ENCODE results near the gene KLHL24. TPM values are rescaled to one million over a fixed set of nuclear protein-coding genes. Genes with fewer than 3 reads are reported as not detected.
"Not testable (repeated sequence)": the region's sequence is repeated elsewhere in the genome, so short reads cannot be mapped to it uniquely, and the experiment has no call there.

Gene KLHL24
- total and polyA plus RNA-seq, 11 donors = 16.5 to 275 (median 199) TPM

- WGBS, 4 donors = 0 to 1% (median 1%) methylated on average over 13 of the region's 13 CpGs
Measured at GRCh38 chr3:183698318-183698751, 62.9 kb downstream of the KLHL24 start.

DNA sequence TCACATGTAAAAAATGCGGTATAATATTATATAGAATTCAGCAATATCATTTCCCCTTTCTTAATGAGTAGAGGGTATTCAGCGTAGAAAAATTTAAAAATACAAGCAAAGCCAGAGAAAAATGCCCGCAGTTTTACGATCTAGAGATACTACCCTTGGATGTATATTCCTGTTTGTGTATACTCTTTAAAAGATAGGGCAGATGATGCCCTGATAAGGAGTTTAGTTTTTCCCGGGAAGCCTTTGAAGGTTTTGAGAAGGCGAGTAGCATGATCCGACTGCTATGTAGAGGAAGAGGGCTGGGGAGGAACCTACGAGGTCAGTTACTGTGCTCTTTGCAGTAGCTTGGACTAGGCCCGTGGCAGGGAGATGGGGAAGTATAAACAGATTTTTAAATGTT lies 63.3 kb downstream of the KLHL24 start:
- Histone ChIP-seq H3K9me3 (no peaks in the 10 kb centered on the region), H3K36me3 (peaks cover 0 to 11% (median 0%) of the 10 kb centered on the region in 9 donors), H3K27ac (peak overlapping the region; percentile 69 to 98 (median 94)), H3K4me3 (peak overlapping the region; percentile 69 to 100 (median 97)), H3K27me3 (no peaks in the 10 kb centered on the region), H3K4me1 (peaks cover 0 to 36% (median 23%) of the 10 kb centered on the region in 12 donors)
- TF ChIP-seq, protein P1, sequence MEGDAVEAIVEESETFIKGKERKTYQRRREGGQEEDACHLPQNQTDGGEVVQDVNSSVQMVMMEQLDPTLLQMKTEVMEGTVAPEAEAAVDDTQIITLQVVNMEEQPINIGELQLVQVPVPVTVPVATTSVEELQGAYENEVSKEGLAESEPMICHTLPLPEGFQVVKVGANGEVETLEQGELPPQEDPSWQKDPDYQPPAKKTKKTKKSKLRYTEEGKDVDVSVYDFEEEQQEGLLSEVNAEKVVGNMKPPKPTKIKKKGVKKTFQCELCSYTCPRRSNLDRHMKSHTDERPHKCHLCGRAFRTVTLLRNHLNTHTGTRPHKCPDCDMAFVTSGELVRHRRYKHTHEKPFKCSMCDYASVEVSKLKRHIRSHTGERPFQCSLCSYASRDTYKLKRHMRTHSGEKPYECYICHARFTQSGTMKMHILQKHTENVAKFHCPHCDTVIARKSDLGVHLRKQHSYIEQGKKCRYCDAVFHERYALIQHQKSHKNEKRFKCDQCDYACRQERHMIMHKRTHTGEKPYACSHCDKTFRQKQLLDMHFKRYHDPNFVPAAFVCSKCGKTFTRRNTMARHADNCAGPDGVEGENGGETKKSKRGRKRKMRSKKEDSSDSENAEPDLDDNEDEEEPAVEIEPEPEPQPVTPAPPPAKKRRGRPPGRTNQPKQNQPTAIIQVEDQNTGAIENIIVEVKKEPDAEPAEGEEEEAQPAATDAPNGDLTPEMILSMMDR (IDR thresholded peaks at IDR 0.05) = no peak
- no peak for TF ChIP-seq POLR2A (IDR thresholded peaks at IDR 0.05)
- WGBS, 4 donors = 12 to 19% (median 13%) methylated on average over 9 of the region's 9 CpGs
- intact Hi-C loops (cut with DNase I) = loop anchor here in 3 of 10 donors (2.0 to 10.0 kb wide), 3 partner anchors 61 to 64 kb away; partner anchors contain the start of gene KLHL24 (in 2 of the 3)
- ATAC-seq (peak; percentile 45 to 70 (median 53)), DNase-seq (peak in 2 of 5 donors; percentile 27 to 40)

More at GRCh38 chr3:183698318-183698751, 62.9 kb downstream of the KLHL24 start:
- intact Hi-C loops (cut with DNase I) = loop anchor here in 3 of 10 donors (2.0 to 10.0 kb wide), 3 partner anchors 61 to 64 kb away; partner anchors contain the start of gene KLHL24 (in 2 of the 3)
- DNase-seq = peak in 4 of 5 donors; percentile 19 to 39 (median 32)
- Histone ChIP-seq H3K4me1 (peaks cover 0 to 35% (median 23%) of the 10 kb centered on the region in 12 donors), H3K4me3 (peak overlapping the region; percentile 69 to 100 (median 97)), H3K27ac (peak overlapping the region; percentile 69 to 98 (median 94)), H3K9me3 (no peaks in the 10 kb centered on the region), H3K36me3 (peaks cover 0 to 11% (median 0%) of the 10 kb centered on the region in 9 donors), H3K27me3 (no peaks in the 10 kb centered on the region)
- peak in 3 of 4 donors; percentile 47 to 57 (median 50) for ATAC-seq
- no peak for TF ChIP-seq POLR2A (IDR thresholded peaks at IDR 0.05)
- TF ChIP-seq, protein P1 (IDR thresholded peaks at IDR 0.05) = no peak

GRCh38 chr3:183699238-183699947 lies 64.0 kb downstream of the KLHL24 start:
- no peak for TF ChIP-seq POLR2A (IDR thresholded peaks at IDR 0.05)
- TF ChIP-seq, protein P1 (IDR thresholded peaks at IDR 0.05) = no peak
- H3K4me3 ChIP-seq = peak overlapping the region in 9 of 12 donors; percentile 69 to 100 (median 97)
- H3K4me1 ChIP-seq = peaks cover 0 to 40% (median 23%) of the 10 kb centered on the region in 12 donors
- intact Hi-C loops (cut with DNase I) = loop anchor here in 3 of 10 donors (2.0 to 10.0 kb wide), 3 partner anchors 62 to 65 kb away; partner anchors contain the start of gene KLHL24 (in 2 of the 3)
- H3K36me3 ChIP-seq = peaks cover 0 to 11% (median 0%) of the 10 kb centered on the region in 9 donors
- H3K27me3 ChIP-seq = no peaks in the 10 kb centered on the region
- ATAC-seq (no peak), DNase-seq (no peak)
- 56 to 64% (median 59%) methylated on average over 13 of the region's 13 CpGs for WGBS, 4 donors
- peak overlapping the region in 11 of 12 donors; percentile 24 to 98 (median 94) for H3K27ac ChIP-seq
- H3K9me3 ChIP-seq = no peaks in the 10 kb centered on the region

DNA sequence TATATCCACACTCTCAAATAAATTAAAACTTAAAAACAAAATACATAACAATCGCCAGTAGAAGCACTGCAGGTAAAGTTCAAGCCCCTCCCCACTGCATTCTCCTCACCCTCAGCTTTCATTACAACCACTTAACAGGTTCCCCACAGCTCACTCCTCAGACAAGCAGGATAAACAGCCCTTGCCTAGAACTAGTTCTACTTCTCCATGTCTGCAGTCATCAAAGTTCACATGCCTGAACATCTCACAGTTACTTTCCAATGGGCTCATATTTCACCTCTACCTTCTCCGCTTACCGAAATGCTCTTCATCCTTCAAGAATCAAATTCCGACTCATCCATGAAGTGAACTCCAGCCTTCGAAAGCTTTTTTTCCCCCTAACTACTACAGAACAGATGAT lies 66.3 kb downstream of the KLHL24 start:
- Histone ChIP-seq H3K4me1 (peaks cover 0 to 40% (median 23%) of the 10 kb centered on the region in 12 donors), H3K27me3 (no peaks in the 10 kb centered on the region), H3K4me3 (no peak overlapping the region), H3K36me3 (peaks cover 0 to 11% (median 0%) of the 10 kb centered on the region in 9 donors), H3K27ac (no peak overlapping the region), H3K9me3 (no peaks in the 10 kb centered on the region)
- ATAC-seq = no peak
- no peak for DNase-seq
- intact Hi-C loops (cut with DNase I) = no loop called here
- WGBS, 4 donors = 93 to 97% (median 95%) methylated on average over 5 of the region's 5 CpGs
- TF ChIP-seq POLR2A (IDR thresholded peaks at IDR 0.05) = no peak
- TF ChIP-seq, protein P1 (IDR thresholded peaks at IDR 0.05) = no peak

GRCh38 chr3:183703892-183704291 lies 68.5 kb downstream of the KLHL24 start:
- intact Hi-C loops (cut with DNase I) = not testable (repeated sequence)
- peaks cover 0 to 11% (median 0%) of the 10 kb centered on the region in 9 donors for H3K36me3 ChIP-seq

More at GRCh38 chr3:183703892-183704291, 68.5 kb downstream of the KLHL24 start:
- H3K4me3 ChIP-seq, H3K27ac ChIP-seq, DNase-seq, ATAC-seq, H3K9me3 ChIP-seq, H3K27me3 ChIP-seq: not testable (repeated sequence)
- 95 to 97% (median 96%) methylated on average over 6 of the region's 6 CpGs for WGBS, 4 donors
- peaks cover 0 to 33% (median 19%) of the 10 kb centered on the region in 12 donors for H3K4me1 ChIP-seq
